DMS153 treated with DMSO at 0.1 percent for 48 hours (cell line): Measurements from ENCODE around the gene NUDT4B.
"Not testable (repeated sequence)": the region's sequence is repeated elsewhere in the genome, so short reads cannot be mapped to it uniquely, and the experiment has no call there.

Source experiments
- DNase-seq: peaks from one replicate; lab custom pipeline; 2025; ENCODE audit not compliant: unreplicated experiment; lab: John Stamatoyannopoulos, UW

Gene NUDT4B

DNA sequence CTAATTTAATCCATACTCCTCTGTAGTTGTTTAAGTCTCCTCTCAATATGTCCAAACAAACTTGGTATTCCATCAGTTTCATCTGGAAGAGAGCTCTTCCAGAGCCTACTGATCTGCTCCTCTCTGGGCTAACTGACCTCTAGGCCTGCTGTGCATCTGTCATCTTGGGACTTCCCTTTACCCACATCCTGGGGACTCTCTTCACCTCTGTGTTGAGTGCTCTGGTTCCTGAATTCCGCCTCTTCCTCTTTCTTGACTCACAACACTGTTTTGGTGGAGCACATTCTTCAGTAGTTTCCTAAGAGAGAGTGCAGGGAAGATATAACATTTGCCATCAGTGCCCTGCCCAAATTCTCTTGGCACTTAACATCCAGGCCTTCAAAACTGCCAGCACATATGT, 13.0 kb upstream of the NUDT4B start:
- not testable (repeated sequence) for DNase-seq

DNA sequence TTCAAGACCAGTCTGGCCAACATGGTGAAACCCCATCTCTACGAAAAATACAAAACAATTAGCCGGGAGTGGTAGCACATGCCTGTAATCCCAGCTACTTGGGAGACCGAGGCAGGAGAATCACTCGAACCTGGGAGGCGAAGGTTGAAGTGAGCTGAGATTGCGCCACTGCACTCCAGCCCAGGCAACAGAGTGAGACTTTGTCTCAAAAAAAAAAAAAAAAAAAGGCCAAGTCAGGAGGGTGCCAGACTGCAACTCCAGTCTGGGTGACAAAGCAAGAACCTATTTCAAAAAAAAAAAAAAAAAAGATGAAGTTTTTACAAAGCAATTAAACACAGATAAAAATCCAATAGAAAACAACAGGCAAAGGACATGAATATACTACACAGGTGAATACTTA, 9.9 kb upstream of the NUDT4B start:
- not testable (repeated sequence) for DNase-seq

DNA sequence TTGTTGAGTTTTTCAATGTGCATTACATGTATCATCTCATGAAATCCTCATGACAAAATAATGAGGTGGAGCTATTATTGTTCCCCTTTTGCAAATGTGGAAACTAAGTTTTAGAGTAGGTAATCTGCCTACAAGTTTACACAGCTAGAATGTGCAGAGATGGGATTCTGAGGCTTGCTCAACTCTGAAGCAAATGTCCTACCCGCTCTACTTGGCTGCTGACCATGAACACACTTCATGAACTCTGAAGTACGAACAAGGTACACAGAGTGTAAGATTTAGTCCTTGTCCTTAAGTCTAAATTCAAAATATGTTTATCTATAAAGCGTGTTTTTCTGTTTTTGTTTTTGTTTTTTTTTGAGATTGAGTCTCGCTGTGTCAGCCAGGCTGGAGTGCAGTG, 5.4 kb upstream of the NUDT4B start:
- DNase-seq, result not testable (repeated sequence)

DNA sequence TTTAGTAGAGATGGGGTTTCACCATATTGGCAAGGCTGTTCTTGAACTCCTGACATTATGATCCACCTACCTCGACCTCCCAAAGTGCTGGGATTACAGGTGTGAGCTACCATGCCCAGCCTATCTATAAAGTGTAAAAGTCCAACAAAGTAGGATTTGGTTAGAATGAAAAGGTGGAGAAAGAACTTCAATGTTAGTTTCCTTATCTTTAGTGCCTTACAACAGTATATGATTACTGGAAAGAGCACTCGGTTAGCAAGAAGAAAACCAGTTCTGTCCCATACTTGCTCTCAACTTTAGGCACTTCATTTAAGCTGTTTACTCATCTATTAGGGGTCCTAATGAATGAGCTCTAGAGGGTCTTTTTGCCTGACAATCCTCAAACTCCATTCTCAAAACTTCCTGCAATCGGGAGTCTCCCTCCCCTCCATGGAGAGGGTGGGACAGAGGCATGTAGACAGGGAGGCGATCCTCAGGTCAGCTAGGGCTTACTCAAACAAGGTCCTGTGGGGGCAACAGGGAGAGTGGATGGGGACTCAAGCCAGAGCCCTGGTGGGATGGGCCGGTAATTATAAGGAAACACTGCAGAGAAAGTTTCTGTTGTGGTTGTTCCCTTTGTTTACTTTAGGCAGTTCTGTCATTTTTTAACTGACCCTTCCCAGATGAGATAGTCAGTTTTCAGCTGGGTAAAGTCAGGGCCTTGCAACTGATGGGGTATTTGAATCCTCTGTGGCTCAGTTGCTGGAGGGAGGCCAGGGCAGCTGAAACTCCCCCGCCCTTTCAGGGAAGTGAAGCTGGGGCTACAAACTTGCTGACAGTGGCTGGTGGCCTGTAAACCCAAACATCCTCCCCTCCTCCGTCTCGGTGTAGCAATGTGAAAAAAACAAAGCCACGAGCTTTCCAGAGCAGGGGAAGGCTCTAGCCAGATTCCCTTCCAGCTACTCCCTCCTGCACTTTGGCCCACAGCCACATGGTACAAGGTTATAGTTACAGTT, 4.6 kb upstream of the NUDT4B start:
- DNase-seq, result not testable (repeated sequence)

DNA sequence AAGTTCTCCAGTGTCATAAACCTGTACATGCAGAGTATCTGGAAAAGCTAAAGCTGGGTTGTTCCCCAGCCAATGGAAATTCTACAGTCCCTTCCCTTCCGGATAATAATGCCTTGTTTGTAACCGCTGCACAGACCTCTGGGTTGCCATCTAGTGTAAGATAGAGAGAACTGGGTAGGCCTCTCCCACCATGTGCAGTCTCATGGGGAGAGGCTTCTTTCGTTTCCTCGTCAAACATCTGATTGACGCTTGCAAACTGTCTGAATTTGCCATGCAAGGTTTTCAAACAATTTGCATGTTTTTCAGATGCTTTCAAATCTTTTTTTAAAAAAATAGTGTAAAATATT, 734 bp downstream of the NUDT4B start:
- DNase-seq, result not testable (repeated sequence)

DNA sequence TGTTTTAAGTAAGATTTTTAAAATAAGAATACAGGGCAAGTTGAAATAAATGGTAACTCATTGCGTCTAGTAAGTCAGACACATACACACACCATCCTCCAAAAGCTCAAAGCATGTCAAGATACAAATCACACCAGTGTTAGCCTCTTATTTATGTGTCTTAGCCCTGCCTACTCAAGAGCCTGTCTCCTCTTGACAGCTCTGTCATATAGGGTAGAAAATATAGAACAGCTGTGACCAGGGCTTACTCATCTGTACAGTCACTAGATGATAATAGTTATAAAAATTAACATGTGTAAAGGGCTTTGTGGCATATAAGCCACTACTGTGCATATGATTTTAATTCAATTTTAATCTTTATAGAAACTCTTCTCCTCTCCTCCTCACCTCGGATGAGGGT, 7.7 kb downstream of the NUDT4B start:
- DNase-seq, result not testable (repeated sequence)

DNA sequence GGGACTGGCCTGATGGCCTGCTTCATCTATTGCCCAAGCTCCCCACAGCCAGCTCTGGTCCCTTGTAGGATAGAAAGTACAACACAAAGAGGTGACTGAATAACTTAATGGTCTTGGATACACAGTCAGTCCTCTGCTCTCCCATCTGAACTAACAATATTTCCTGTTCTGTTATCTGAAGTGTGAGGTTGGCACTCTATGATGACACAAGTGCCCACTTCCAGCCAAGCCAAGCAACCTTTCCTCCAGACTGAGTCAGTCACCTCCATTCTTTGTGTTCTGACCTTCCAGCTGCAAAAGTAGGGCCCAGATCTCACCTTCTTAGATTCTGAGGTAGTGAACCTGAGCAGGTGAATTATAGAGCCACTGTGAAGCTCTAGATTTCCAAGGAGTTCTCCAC, 8.9 kb downstream of the NUDT4B start:
- not testable (repeated sequence) for DNase-seq

DNA sequence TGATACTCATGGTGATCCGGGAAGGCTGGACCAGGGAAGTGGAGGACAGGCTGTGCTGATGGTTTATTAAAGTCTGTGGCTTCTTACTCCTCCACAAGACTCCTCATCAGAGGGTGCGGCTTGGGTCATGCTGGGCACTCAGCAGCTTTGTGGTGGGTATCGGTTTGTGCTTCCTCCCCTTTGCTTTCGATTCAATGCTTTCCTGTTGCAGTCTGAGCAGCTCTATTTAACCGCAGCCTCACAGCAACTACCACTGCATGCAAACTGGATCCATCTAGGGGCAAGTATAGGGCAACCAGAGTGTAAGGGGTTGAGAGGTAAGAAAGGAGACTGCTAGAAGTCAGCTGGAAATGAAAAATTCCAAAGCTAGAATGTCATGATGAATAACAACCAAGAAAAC, 9.8 kb downstream of the NUDT4B start:
- DNase-seq, result not testable (repeated sequence)

DNA sequence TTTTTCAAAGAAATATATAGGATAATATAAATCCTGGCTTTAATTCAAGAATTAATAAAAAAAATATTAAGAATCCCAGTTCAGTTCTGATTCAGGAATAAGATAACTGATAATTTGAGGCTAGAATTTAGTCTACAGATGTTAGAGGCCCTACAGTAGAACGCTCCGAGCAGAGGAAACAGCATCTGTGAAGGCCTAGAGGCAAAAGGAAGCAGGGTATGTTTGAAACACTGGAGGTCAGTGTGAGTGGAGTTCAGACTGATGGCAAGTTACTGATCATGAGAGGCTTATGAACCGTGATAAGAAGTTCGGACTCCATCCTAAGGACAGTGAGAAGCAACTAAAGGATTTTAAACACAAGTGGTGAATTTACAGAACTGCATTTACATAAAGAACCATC, 10.4 kb downstream of the NUDT4B start:
- DNase-seq, result not testable (repeated sequence)

DNA sequence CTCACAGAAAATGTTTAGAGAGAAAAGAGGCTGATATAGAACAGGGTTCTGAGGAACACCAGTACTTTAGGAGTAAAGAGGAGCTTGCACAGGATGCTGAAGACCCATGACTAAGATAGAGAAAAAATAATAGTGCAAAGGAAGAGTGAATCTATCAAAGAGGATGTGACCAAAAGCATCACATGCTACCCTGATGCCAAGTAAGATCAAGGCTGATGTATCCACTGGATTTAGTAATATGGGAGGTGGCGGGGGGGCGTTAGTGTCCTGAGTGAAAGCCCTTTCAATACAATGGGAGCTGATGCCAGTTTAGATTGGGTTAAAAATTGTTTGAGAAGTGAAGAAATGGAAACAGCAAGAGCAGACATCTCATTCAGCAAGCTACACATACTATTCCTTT, 11.2 kb downstream of the NUDT4B start:
- not testable (repeated sequence) for DNase-seq

DNA sequence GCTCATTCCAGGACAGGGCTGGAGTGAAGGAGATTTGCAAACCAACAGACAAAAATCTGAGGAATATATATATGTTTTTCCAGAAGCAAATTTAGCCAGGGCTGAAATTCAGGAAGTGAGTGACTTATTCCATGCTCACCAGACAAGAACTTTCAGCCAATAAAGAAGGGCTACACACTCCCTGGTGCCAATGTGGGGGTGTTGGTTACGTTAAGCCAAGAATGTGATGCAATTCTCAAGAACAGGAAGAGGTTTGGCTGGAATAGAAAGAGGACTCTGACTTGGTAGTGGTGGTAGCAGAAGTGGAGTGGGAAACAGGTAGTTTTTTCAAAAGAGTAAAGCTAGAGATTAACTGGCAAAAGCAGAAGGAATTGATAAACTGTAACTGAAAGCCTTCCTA, 11.6 kb downstream of the NUDT4B start:
- DNase-seq, result not testable (repeated sequence)

DNA sequence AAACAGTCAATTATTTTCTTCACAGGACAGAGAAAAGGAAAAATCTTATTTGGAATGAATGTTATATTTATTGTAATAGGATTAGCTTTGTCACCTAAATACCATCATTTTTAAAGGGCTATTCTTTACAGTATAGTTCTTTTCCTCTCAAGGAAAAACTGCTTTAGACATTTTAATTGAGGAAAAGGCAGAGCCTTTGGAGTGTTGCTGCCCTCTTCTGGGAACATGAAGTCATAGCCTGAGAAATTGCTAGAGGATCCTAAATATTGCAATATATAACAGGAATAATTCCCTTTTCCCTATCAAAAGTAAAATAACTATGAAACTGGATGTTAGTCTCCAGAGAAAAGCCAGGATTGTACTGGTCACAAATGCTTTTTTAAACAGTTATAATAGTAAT, 12.8 kb downstream of the NUDT4B start:
- DNase-seq, result not testable (repeated sequence)

DNA sequence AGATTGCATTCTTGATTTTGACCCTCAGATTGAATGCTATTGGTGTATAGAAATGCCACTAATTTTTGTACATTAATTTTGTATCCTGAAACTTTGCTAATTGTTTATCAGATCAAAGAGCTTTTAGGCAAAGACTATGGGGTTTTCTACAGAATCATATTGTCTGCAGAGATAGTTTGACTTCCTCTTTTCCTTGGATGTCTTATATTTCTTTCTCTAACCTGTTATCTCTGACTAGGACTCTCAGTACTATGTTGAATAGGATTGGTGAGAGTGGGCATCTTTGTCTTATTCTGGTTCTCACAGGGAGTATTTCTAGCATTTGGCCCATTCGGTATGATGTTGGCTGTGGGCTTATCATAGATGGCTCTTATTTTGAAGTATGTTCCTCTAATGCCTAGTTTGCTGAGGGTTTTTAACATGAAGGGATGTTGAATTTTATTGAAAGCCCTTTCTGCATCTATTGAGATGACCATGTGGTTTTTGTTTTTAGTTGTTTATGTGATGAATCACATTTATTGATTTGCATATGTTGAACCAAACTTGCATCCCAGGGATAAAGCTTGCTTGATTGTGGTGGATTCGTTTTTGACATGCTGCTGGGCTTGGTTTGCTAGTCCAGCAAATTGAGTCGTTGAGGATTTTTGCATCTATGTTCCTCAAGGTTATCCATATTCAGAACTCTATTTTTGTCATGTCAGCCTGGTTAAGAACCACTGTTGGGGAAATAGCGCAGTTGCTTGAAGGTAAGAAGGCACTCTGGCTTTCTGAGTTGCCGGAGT, 16.9 kb downstream of the NUDT4B start:
- not testable (repeated sequence) for DNase-seq

DNA sequence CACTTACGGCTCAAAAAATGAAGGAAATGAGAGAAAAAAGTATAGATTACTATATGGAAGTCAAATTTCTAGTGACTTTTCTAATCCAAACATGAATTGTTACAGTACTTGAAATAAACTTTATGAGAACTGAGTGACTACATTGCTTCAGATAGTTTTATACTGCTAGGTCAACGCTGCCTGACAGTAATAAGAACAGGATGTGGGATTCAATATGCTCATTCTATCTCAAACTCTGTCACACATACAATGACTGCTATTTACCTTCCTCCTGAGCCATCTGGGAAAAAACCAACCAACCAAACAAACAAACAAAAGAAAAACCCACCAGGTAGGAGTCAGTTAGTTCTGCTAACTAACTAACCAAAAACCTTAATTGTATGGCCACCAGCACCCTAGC, 20.0 kb downstream of the NUDT4B start:
- DNase-seq, result not testable (repeated sequence)

DNA sequence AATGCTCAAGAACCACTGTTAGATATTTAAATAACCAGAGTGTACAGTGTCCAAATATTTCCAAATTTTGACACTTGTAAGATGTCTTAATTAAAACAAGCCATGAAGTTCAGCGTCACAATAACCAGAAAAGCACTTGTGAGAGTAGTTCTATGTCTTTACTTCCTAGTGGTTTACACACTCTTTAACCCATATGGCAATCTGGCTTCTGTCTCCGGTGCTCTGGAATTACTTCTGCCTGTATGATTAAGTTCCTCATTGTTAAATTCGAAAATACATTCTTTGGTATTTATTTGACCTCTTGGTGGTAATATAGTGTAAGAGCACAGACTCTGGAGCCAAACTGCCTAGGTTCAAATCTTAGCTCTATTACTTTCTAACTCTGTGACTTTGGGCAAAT, 20.9 kb downstream of the NUDT4B start:
- DNase-seq, result not testable (repeated sequence)

DNA sequence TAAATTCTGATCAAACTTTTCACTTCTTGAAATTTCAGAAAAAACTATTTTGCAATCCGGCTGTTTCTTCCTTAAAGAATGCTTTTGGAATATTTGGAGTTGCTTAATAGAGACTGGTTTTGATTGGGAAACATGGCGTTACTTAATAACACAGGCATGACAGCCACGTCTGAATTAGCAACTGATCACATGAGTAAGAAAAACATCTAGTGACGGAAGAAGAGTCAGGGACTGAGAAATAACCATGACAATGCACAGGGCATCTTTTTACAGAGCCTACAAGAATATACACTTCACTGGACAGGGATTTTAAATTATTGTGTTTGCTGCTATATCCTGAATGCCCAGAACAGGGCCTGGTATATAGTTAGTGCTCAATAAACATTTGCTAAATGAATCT, 25.1 kb downstream of the NUDT4B start:
- not testable (repeated sequence) for DNase-seq

DNA sequence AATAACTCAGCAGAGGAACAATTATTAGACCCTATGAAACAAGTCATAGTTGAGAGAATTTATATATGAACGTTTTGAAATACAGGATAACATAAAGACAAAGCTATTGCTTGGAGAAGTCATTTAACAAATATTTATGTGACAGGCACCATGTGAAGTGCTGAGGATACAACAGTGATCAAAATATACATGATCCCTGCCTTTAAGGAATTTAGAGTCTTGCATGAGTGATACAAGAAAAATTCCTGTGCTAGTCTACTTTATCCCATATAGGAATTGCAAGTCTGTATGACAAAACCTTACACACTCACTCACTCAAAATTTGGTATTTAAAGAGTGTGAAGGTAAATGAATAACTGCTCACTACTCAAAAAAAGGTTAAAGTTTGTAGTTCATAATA, 25.5 kb downstream of the NUDT4B start:
- DNase-seq, result not testable (repeated sequence)

DNA sequence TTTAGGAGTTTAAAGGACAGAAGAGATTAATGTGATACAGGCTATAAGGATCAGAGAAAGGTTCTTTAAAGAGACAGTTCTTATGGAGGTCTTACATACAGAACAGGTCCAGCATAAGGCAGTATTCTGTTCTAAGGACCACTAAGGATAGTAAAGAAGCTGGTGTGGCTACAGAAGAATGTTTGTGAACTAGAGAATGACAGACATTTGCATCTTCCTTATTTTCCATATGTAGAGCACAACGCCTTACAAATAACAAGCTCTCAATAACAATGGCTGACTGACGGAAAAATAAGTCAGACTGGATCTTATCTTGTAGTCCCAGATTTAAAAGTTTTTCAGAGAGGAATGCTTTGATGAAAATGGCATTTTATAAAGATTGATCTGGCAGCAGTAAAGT, 26.7 kb downstream of the NUDT4B start:
- DNase-seq, result not testable (repeated sequence)

DNA sequence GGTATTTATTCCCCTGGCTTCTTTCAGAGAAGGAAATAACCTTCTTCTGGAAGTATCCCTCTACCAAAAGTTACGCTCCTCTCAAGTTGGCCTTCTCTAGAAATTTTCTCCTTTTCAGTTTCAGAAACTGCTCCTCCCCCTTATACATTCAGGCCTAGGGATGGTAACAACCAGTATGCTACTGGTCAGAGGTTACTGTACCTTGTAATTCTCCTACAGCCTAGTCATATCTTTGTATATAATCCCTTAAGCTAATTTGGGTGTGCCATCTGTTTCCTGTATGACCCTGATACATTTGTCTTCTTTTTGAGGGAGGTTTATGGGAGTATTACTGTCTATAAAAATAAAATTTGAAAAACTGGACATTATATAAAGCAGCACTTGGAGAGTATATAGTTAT, 29.1 kb downstream of the NUDT4B start:
- DNase-seq, result not testable (repeated sequence)

DNA sequence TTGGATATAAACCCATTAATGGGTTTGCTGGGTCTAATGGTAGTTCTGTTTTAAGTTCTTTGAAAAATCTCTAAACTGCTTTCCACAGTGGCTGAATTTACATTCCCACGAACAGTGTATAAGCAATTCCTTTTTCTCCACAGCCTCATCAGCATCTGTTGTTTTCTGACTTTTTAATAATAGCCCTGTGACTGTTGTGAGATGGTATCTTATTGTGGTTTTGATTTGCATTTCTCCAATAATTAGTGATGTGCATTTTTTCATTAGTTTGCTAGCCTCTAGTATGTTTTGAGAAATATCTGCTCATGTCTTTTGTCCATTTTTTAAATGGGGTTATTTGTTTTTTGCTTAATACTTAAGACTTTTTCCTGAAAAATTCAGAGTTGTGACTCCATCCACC, 31.8 kb downstream of the NUDT4B start:
- not testable (repeated sequence) for DNase-seq

DNA sequence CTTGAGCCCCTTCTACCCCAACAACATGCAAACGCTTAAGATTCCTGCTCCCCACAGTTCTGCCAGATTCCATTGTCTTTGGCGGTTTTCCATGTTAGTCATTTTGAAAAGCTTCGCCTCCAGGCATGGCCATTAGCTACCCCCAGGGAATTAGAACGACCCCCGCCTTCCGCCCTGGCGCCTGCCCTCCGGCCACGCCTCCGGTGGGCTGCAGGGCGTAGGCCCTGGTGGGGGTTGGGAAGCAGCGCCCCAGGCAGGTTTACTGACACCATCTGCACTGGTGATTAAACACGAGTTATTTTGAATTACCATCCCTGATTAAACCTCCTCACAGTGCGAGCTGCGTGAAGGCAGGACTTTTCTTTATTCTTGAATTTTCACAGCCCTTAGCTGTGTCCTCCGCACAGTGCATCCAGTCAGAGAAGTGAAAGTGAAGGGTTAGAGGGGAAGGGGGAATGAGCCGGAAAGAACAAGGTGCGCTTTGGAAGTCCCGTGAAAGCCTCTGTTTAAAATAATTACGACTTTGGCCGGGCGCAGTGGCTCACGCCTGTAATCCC, 43.0 kb downstream of the NUDT4B start:
- not testable (repeated sequence) for DNase-seq
